ENCODE measurements around the gene ADGRL3.

GRCh38 chr4:61891953-61892352 lies 691.8 kb downstream of the ADGRL3 start:
- TF ChIP-seq GABPA (IDR thresholded peaks at IDR 0.05 in 1 of 2, conservative IDR thresholded peaks at IDR 0.05 in 1 of 2) (no peak), TAF1 (conservative IDR thresholded peaks at IDR 0.05) (no peak), JUND (IDR thresholded peaks at IDR 0.05) (no peak)

Measured in liver (tissue), 2 donors.